K562 (cell line): ENCODE results near the gene PCSK2.

Experiments
- CHD7 ChIP-seq: fragments of 200-600 bp; sonication (generic); IDR thresholded peaks from one replicate; pipeline ENCODE4 v1.6.1; 2012; ENCODE audit warnings: mild to moderate bottlenecking, low read depth, low read length, inconsistent platforms
- FOXP1 ChIP-seq: sonication (generic); formaldehyde crosslinking; IDR thresholded peaks from 2 replicates; pipeline ENCODE4 v1.8.0; 2022; ENCODE audit warnings: mild to moderate bottlenecking, missing genetic modification reagents
- FOXP4 ChIP-seq: sonication (generic); formaldehyde crosslinking; IDR thresholded peaks from 2 replicates; pipeline ENCODE4 v1.8.0; 2022; ENCODE audit warnings: mild to moderate bottlenecking, missing genetic modification reagents, borderline replicate concordance
- JUND ChIP-seq, 2 experiments: IDR thresholded peaks; 2 replicates in 1 of 2; 3 replicates in 1 of 2; pipeline ENCODE4 v1.6.1; 2011; ENCODE audit warnings: borderline replicate concordance in 2 of 2, low read depth in 2 of 2, low read length in 2 of 2, improper control_type of control experiment in 1 of 2, missing biosample characterization in 1 of 2, missing genetic modification characterization in 1 of 2, missing genetic modification reagents in 1 of 2
- NFRKB ChIP-seq: fragments of 450-650 bp; IDR thresholded peaks from 2 replicates; pipeline ENCODE4 v1.6.1; 2016; ENCODE audit warnings: low read depth
- TF ChIP-seq, protein P1 (sequence below), 3 experiments: IDR thresholded peaks in 2 of 3; conservative IDR thresholded peaks in 1 of 3; 2 replicates each; pipeline ENCODE4 v1.5.1; 2011 to 2012; ENCODE audit warnings: low read length in 3 of 3, mild to moderate bottlenecking in 3 of 3, control low read depth in 2 of 3, improper control_type of control experiment in 1 of 3, inconsistent platforms in 1 of 3, low read depth in 1 of 3, mixed read lengths in 1 of 3, moderate library complexity in 1 of 3; ENCODE audit not compliant: insufficient read depth in 2 of 3

DNA sequence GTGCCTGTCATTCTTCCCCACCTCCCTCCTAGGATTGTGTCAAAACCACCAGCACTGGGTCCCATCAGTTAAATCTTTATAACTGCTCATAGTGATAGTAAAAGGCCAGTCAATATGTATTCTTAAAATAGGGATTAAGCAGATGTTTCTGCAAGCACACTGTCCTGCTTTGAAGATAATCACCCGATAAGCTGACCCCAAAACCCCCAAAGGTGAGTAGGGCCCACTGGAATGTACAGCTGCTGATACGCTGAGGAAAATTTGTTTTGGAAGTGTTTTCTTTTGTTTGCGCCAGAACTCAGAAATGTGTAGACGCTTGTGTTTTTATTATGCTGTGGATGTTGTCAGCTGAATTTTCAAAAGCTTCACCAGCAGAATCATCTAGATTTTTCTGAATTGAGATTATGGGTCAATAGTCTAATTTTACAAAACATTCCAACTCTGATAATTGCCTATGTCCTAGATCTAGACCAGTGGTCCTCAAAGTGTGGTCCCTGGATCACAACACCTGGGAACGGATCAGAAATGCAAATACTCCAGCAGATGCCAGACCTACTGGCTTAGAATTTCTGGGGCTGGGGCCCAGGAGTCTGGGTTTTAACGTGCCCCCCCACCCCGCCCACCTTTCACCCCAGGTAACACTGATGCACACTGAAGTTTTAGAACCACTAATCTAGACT is 292.9 kb downstream of the PCSK2 start:
- TF ChIP-seq JUND (IDR thresholded peaks at IDR 0.05; ENCODE audit: borderline replicate concordance, low read depth, low read length) (no peak), JUND (tag; IDR thresholded peaks at IDR 0.05; ENCODE audit: borderline replicate concordance, low read depth, low read length) (no peak), CHD7 (no peak), NFRKB (no peak), FOXP4 (CRISPR knock-in tag) (no peak), FOXP1 (CRISPR knock-in tag) (no peak)
- TF ChIP-seq, protein P1, sequence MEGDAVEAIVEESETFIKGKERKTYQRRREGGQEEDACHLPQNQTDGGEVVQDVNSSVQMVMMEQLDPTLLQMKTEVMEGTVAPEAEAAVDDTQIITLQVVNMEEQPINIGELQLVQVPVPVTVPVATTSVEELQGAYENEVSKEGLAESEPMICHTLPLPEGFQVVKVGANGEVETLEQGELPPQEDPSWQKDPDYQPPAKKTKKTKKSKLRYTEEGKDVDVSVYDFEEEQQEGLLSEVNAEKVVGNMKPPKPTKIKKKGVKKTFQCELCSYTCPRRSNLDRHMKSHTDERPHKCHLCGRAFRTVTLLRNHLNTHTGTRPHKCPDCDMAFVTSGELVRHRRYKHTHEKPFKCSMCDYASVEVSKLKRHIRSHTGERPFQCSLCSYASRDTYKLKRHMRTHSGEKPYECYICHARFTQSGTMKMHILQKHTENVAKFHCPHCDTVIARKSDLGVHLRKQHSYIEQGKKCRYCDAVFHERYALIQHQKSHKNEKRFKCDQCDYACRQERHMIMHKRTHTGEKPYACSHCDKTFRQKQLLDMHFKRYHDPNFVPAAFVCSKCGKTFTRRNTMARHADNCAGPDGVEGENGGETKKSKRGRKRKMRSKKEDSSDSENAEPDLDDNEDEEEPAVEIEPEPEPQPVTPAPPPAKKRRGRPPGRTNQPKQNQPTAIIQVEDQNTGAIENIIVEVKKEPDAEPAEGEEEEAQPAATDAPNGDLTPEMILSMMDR (IDR thresholded peaks at IDR 0.05 in 2 of 3, conservative IDR thresholded peaks at IDR 0.05 in 1 of 3; ENCODE audit: insufficient read depth in 2 of 3, low read depth in 1 of 3, low read length in 3 of 3): no peak
